ENCODE measurements around the gene MEX3D.

DNA sequence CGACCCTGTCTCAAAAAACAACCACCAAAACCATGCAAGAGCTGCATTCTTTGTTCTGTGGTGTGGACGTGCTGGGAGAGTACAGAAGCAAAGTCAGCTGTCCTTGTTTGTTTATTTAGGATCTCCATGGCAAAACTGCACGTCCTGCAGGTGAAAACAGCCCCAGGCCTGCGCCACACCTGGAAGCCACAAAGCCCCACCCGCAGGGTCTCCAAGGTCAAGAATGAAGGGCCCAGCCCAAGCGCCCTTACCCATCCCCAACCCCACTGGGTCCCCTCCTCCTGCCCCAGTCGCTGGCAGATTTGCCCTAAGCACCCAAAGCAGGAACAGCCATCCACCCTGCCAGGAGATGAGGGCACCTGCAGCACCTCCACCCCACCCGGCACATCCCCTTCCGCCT, 14.1 kb upstream of the MEX3D start:
- TF ChIP-seq, protein P1, sequence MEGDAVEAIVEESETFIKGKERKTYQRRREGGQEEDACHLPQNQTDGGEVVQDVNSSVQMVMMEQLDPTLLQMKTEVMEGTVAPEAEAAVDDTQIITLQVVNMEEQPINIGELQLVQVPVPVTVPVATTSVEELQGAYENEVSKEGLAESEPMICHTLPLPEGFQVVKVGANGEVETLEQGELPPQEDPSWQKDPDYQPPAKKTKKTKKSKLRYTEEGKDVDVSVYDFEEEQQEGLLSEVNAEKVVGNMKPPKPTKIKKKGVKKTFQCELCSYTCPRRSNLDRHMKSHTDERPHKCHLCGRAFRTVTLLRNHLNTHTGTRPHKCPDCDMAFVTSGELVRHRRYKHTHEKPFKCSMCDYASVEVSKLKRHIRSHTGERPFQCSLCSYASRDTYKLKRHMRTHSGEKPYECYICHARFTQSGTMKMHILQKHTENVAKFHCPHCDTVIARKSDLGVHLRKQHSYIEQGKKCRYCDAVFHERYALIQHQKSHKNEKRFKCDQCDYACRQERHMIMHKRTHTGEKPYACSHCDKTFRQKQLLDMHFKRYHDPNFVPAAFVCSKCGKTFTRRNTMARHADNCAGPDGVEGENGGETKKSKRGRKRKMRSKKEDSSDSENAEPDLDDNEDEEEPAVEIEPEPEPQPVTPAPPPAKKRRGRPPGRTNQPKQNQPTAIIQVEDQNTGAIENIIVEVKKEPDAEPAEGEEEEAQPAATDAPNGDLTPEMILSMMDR (IDR thresholded peaks at IDR 0.05 in 4 of 5, conservative IDR thresholded peaks at IDR 0.05 in 1 of 5), result no peak
- no peak for TF ChIP-seq POLR2A (IDR thresholded peaks at IDR 0.05)
